B cell (primary cell): ENCODE results near the gene LRP4. TPM values are rescaled to one million over a fixed set of nuclear protein-coding genes. Genes with fewer than 3 reads are reported as not detected.

Experiments used
- ATAC-seq: fragments of 200-7000 bp; cut with Tn5 transposase; one replicate; pipeline ENCODE4 v1.10.0; 2021; ENCODE audit warnings: low read depth, mild to moderate bottlenecking, moderate number of reproducible peaks, moderate library complexity
- CTCF ChIA-PET: fragments of 350-600 bp; sonication (Branson Sonifier 250); formaldehyde crosslinking; loops from one replicate; lab custom pipeline; 2021; ENCODE audit warnings: antibody characterized with exemption, inconsistent platforms; lab: Charles Lee
- POLR2A ChIA-PET: fragments of 350-600 bp; sonication (Branson Sonifier 250); formaldehyde crosslinking; loops from one replicate; lab custom pipeline; 2021; ENCODE audit warnings: antibody characterized with exemption; lab: Charles Lee
- DNase-seq: peaks from one replicate; pipeline ENCODE4 v3.0.0; 2013
- H2AFZ ChIP-seq: 2 replicates; pipeline ENCODE4 v1.6.1; 2012; ENCODE audit warnings: mild to moderate bottlenecking, low read depth, low read length; ENCODE audit not compliant: insufficient read depth, poor library complexity, severe bottlenecking
- H3K27ac ChIP-seq, 2 donors: 1 replicate in 1 of 2; 2 replicates in 1 of 2; pipeline ENCODE4 v1.5.1; 2012 to 2013; ENCODE audit warnings: low read length in 2 of 2, mild to moderate bottlenecking in 2 of 2, moderate library complexity in 1 of 2
- H3K27me3 ChIP-seq, 4 experiments: fragments of 200-600 bp in 1 of 4; sonication (generic) in 1 of 4; replicated peaks in 1 of 4; 1 replicate in 2 of 4; 2 replicates in 2 of 4; pipeline versions ENCODE4 v1.6.1 to v1.7.0; 2013 to 2016; ENCODE audit warnings: low read length in 3 of 4, mild to moderate bottlenecking in 2 of 4, mixed read lengths in 1 of 4, moderate library complexity in 1 of 4; ENCODE audit not compliant: insufficient read depth in 4 of 4, control insufficient read depth in 3 of 4; ENCODE audit errors: control extremely low read depth in 1 of 4
- H3K36me3 ChIP-seq, 2 experiments: replicated peaks in 1 of 2; 1 replicate in 1 of 2; 2 replicates in 1 of 2; pipeline versions ENCODE4 v1.6.1 to v1.7.1; 2013; ENCODE audit warnings: low read length in 1 of 2; ENCODE audit not compliant: insufficient read depth in 2 of 2, control insufficient read depth in 1 of 2; ENCODE audit errors: control extremely low read depth in 1 of 2, extremely low read depth in 1 of 2
- H3K4me1 ChIP-seq, 2 donors: fragments of 200-600 bp in 1 of 2; sonication (generic) in 1 of 2; 1 replicate in 1 of 2; 2 replicates in 1 of 2; pipeline versions ENCODE4 v1.5.1 to v1.6.1; 2013 to 2017; ENCODE audit warnings: low read length in 2 of 2; ENCODE audit not compliant: control insufficient read depth in 2 of 2, insufficient read depth in 2 of 2
- H3K4me2 ChIP-seq: replicated peaks from 2 replicates; pipeline ENCODE3; 2012; ENCODE audit warnings: mild to moderate bottlenecking, low read depth, low read length; ENCODE audit not compliant: poor library complexity, severe bottlenecking
- H3K4me3 ChIP-seq, 5 experiments: fragments of 200-600 bp in 1 of 5; sonication (generic) in 1 of 5; 1 replicate in 3 of 5; 2 replicates in 2 of 5; pipeline versions ENCODE4 v1.5.1 to v1.7.0; 2011 to 2016; ENCODE audit warnings: low read length in 4 of 5, mild to moderate bottlenecking in 4 of 5, low read depth in 2 of 5, control low read depth in 1 of 5, moderate library complexity in 1 of 5; ENCODE audit not compliant: insufficient read depth in 1 of 5; ENCODE audit errors: control extremely low read depth in 1 of 5, extremely low read depth in 1 of 5
- H3K79me2 ChIP-seq: fragments of 200-600 bp; sonication (generic); one replicate; pipeline ENCODE4 v1.6.0; 2016; ENCODE audit warnings: low read length; ENCODE audit not compliant: control insufficient read depth, insufficient read depth
- H3K9ac ChIP-seq: fragments of 200-600 bp; sonication (generic); 2 replicates; pipeline ENCODE4 v1.6.1; 2017; ENCODE audit warnings: mild to moderate bottlenecking, low read length, moderate library complexity
- H3K9me3 ChIP-seq, 3 donors: one replicate each; pipeline versions ENCODE4 v1.6.1 to v1.7.1; 2013; ENCODE audit warnings: low read length in 2 of 3; ENCODE audit not compliant: control insufficient read depth in 2 of 3, insufficient read depth in 1 of 3; ENCODE audit errors: control extremely low read depth in 1 of 3
- H4K20me1 ChIP-seq: 2 replicates; pipeline ENCODE4 v1.6.0; 2012; ENCODE audit warnings: mild to moderate bottlenecking, low read length; ENCODE audit not compliant: insufficient read depth, control insufficient read depth, poor library complexity, severe bottlenecking
- H3K27ac Mint-ChIP-seq: one replicate; pipeline ENCODE4 v1.8.0; 2021; ENCODE audit warnings: mixed read lengths
- H3K27me3 Mint-ChIP-seq: one replicate; pipeline ENCODE4 v1.8.0; 2021; ENCODE audit warnings: mixed read lengths
- H3K4me1 Mint-ChIP-seq: one replicate; pipeline ENCODE4 v1.8.0; 2021; ENCODE audit warnings: mixed read lengths
- H3K4me3 Mint-ChIP-seq: one replicate; pipeline ENCODE4 v1.8.0; 2021; ENCODE audit warnings: mixed read lengths
- H3K9me3 Mint-ChIP-seq: one replicate; pipeline ENCODE4 v1.8.0; 2022; ENCODE audit warnings: mixed read lengths; ENCODE audit not compliant: insufficient read depth
- EZH2 ChIP-seq: IDR thresholded peaks from 2 replicates; pipeline ENCODE4 v1.6.1; 2012; ENCODE audit warnings: borderline replicate concordance, low read depth, mild to moderate bottlenecking, moderate library complexity, low read length; ENCODE audit not compliant: insufficient read depth, poor library complexity, severe bottlenecking
- WGBS: methylation state at CpG from one replicate; pipeline ENCODE4 v1.1.5; 2013; ENCODE audit warnings: missing lambda C conversion rate; ENCODE audit not compliant: insufficient coverage; 5-methylcytosine and 5-hydroxymethylcytosine counted together
- intact Hi-C: fragments of 100-400 bp; cut with micrococcal nuclease; formaldehyde crosslinking; loops from one replicate; pipeline ENCODE4 v1.10.0; 2022
- polyA plus RNA-seq: library from polyadenylated mRNA; depleted of rRNA; stranded (reverse); fragments of >200 nt; gene quantifications from 2 replicates; pipeline ENCODE4 v1.2.3, GENCODE V29; 2012
- total RNA-seq, 2 donors: library from RNA; stranded (reverse); fragments of 120-200 nt in 1 of 2; gene quantifications; 1 replicate in 1 of 2; 2 replicates in 1 of 2; pipeline versions ENCODE4 v1.2.3 to v1.2.4, GENCODE V29; 2013 to 2022
- TF ChIP-seq, protein P1 (sequence below): fragments of 200-600 bp; IDR thresholded peaks from one replicate; pipeline ENCODE4 v1.8.0; 2022; ENCODE audit warnings: antibody characterized with exemption, mild to moderate bottlenecking

LRP4 gene
- total and polyA plus RNA-seq, 2 donors (not counting 1 experiment from before 2014, with no cell fraction given): not detected

DNA sequence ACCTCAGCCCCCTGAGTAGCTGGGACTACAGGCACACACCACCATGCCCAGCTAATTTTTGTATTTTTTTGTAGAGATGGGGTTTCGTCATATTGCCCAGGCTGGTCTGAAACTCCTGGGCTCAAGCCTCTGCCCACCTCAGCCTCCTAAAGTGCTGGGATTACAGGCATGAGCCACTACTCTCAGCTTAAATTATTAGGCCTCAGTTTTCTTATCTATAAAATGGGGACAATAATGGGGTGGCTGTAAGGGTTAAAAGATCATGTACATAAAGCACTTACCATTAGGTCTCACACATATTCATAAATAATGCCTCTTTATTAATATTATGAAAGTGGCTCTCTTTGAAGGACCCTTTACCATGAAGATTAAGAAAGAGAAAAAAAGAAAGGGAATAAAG lies 40.8 kb downstream of the LRP4 start:
- Histone ChIP-seq H3K9me3 (no peaks in the 10 kb centered on the region), H2AFZ (no peak overlapping the region), H3K4me1 (no peaks in the 10 kb centered on the region), H3K36me3 (no peaks in the 10 kb centered on the region), H3K9ac (no peak overlapping the region), H3K4me3 (no peak overlapping the region), H3K27me3 (no peaks in the 10 kb centered on the region), H4K20me1 (no peaks in the 10 kb centered on the region), H3K27ac (no peak overlapping the region), H3K4me2 (no peak overlapping the region), H3K79me2 (no peaks in the 10 kb centered on the region)
- Mint-ChIP-seq H3K9me3 (no peaks in the 10 kb centered on the region), H3K4me3 (no peak overlapping the region), H3K27ac (no peak overlapping the region), H3K4me1 (no peaks in the 10 kb centered on the region), H3K27me3 (peaks cover 18% of the 10 kb centered on the region)
- WGBS: no CpG with 5 or more reads among the region's 1 CpG
- CTCF ChIA-PET: no interaction called here
- DNase-seq (no peak), ATAC-seq (no peak)
- intact Hi-C loops: no loop called here
- TF ChIP-seq EZH2: no peak
- TF ChIP-seq, protein P1, sequence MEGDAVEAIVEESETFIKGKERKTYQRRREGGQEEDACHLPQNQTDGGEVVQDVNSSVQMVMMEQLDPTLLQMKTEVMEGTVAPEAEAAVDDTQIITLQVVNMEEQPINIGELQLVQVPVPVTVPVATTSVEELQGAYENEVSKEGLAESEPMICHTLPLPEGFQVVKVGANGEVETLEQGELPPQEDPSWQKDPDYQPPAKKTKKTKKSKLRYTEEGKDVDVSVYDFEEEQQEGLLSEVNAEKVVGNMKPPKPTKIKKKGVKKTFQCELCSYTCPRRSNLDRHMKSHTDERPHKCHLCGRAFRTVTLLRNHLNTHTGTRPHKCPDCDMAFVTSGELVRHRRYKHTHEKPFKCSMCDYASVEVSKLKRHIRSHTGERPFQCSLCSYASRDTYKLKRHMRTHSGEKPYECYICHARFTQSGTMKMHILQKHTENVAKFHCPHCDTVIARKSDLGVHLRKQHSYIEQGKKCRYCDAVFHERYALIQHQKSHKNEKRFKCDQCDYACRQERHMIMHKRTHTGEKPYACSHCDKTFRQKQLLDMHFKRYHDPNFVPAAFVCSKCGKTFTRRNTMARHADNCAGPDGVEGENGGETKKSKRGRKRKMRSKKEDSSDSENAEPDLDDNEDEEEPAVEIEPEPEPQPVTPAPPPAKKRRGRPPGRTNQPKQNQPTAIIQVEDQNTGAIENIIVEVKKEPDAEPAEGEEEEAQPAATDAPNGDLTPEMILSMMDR: no peak
- POLR2A ChIA-PET: no interaction called here

DNA sequence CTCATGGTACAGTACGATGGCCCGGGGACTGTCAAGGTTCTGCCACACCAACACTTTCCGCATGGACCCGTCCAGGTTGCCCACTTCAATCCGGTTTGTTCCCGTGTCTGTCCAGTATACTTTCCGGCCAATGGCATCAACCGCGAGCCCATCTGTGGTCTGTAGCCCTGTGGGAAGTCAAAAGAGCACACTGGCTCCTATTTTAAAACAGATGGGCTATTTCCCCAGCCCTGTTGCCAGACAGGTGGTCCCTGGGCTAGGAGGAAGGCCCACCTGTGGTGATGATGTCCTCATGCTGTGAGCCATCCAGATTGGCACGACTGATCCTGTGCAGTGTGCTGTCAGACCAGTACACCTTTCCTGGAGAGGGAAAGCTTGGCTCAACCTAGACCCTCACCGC lies 41.9 kb downstream of the LRP4 start:
- POLR2A ChIA-PET: no interaction called here
- H3K9me3 Mint-ChIP-seq: no peaks in the 10 kb centered on the region
- H3K4me1 Mint-ChIP-seq: no peaks in the 10 kb centered on the region
- Histone ChIP-seq H3K4me1 (no peaks in the 10 kb centered on the region), H3K36me3 (no peaks in the 10 kb centered on the region), H3K27ac (no peak overlapping the region), H4K20me1 (no peaks in the 10 kb centered on the region), H3K9ac (no peak overlapping the region), H3K9me3 (no peaks in the 10 kb centered on the region), H2AFZ (no peak overlapping the region), H3K79me2 (no peaks in the 10 kb centered on the region), H3K4me3 (no peak overlapping the region), H3K4me2 (no peak overlapping the region), H3K27me3 (no peaks in the 10 kb centered on the region)
- H3K4me3 Mint-ChIP-seq: no peak overlapping the region
- 93% methylated on average over 10 of the region's 11 CpGs for WGBS
- CTCF ChIA-PET: no interaction called here
- H3K27ac Mint-ChIP-seq: no peak overlapping the region
- ATAC-seq (no peak), DNase-seq (no peak)
- no peak for TF ChIP-seq EZH2
- TF ChIP-seq, protein P1: no peak
- peaks cover 19% of the 10 kb centered on the region for H3K27me3 Mint-ChIP-seq
- intact Hi-C loops: no loop called here
